Pancreas (tissue), 10 donors: Measurements from ENCODE around the gene EPN3. TPM values are rescaled to one million over a fixed set of nuclear protein-coding genes. Genes with fewer than 3 reads are reported as not detected.

ENCODE experiments used
- ATAC-seq, 4 donors: fragments of 200-7000 bp; cut with Tn5 transposase; one replicate each; pipeline versions ENCODE4 v1.8.0 to v1.9.1; 2020; ENCODE audit warnings: mild to moderate bottlenecking in 4 of 4, moderate library complexity in 4 of 4
- DNase-seq, 6 donors: peaks; one replicate each; pipeline ENCODE4 v3.0.0-alpha.2; 2020
- FAIRE-seq: peaks from 2 replicates; lab custom pipeline; 2012; peaks lifted over from hg19 to GRCh38; lab: Jason Lieb, UNC
- H3K27ac ChIP-seq, 4 donors: fragments of 200-600 bp; sonication (generic); 1 replicate in 3 of 4; 2 replicates in 1 of 4; pipeline versions ENCODE4 v1.5.0 to v1.8.0; 2020
- H3K27me3 ChIP-seq, 4 donors: fragments of 200-600 bp; one replicate each; pipeline ENCODE4 v1.8.0; 2021
- H3K36me3 ChIP-seq, 3 donors: fragments of 200-600 bp; sonication (generic) in 1 of 3; one replicate each; pipeline versions ENCODE4 v1.5.0 to v1.8.0; 2020 to 2021
- H3K4me1 ChIP-seq, 3 donors: fragments of 200-600 bp; one replicate each; pipeline ENCODE4 v1.8.0; 2021
- H3K4me3 ChIP-seq, 4 donors: fragments of 200-600 bp; sonication (generic) in 2 of 4; one replicate each; pipeline versions ENCODE4 v1.5.0 to v1.8.0; 2020 to 2021
- H3K9me3 ChIP-seq, 4 donors: fragments of 200-600 bp; one replicate each; pipeline ENCODE4 v1.8.0; 2021
- WGBS, 2 donors: extraction: QIAGEN DNeasy Blood & Tissue Kit; methylation state at CpG; one replicate each; pipeline ENCODE4 v1.1.7; 2013; 5-methylcytosine and 5-hydroxymethylcytosine counted together
- intact Hi-C, 3 donors: fragments of 100-400 bp; cut with DNase I; formaldehyde crosslinking; loops; one replicate each; pipeline versions ENCODE4 v1.11.1 to v1.14.2; 2022
- polyA plus RNA-seq, 2 donors: library from polyadenylated mRNA; stranded (reverse); fragments of 200-250 nt; gene quantifications; one replicate each; pipeline ENCODE4 v1.2.3, GENCODE V29; 2013
- total RNA-seq, 6 donors: library from RNA; stranded (reverse); fragmentation: NEBNext Ultra II Directional in 4 of 6; extraction: Animal tissue kit (Norgen Biotek cat#: 25700) in 4 of 6; gene quantifications; one replicate each; pipeline versions ENCODE4 v1.2.1 to v1.2.4, GENCODE V29; 2021 to 2023
- TF ChIP-seq, protein P1 (sequence below), 4 donors: fragments of 200-600 bp; sonication (generic) in 3 of 4; IDR thresholded peaks; one replicate each; pipeline versions ENCODE4 v1.5.0 to v1.8.0; 2021; ENCODE audit warnings: antibody characterized with exemption in 4 of 4
- donor health status: healthy with polysubstance abuse.
- donor health status: DM: no; HTN: no; CAD: no; lungs with moderate emphysema.
- donor health status: DM: no; HTN: no; CAD: no.
- donor health status: control.
- donor health status: control.
- donor health status: Bipolar disorder and iron deficiency.
- donor health status: DM: yes; HTN: yes; CAD: no.
- donor health status: DM: no; HTN: no; CAD: no.
- donor health status: DM: no; HTN: no; CAD: no.
- donor health status: DM: yes; HTN: yes; CAD: no.

The EPN3 gene
- total and polyA plus RNA-seq, 8 donors, result 6.9 to 30.2 (median 12.7) TPM

- TF ChIP-seq, protein P1, sequence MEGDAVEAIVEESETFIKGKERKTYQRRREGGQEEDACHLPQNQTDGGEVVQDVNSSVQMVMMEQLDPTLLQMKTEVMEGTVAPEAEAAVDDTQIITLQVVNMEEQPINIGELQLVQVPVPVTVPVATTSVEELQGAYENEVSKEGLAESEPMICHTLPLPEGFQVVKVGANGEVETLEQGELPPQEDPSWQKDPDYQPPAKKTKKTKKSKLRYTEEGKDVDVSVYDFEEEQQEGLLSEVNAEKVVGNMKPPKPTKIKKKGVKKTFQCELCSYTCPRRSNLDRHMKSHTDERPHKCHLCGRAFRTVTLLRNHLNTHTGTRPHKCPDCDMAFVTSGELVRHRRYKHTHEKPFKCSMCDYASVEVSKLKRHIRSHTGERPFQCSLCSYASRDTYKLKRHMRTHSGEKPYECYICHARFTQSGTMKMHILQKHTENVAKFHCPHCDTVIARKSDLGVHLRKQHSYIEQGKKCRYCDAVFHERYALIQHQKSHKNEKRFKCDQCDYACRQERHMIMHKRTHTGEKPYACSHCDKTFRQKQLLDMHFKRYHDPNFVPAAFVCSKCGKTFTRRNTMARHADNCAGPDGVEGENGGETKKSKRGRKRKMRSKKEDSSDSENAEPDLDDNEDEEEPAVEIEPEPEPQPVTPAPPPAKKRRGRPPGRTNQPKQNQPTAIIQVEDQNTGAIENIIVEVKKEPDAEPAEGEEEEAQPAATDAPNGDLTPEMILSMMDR (IDR thresholded peaks at IDR 0.05), result no peak
- DNase-seq (no peak), FAIRE-seq (no peak), ATAC-seq (no peak)
- H3K27ac ChIP-seq, result no peak overlapping the region
- 87 to 88% methylated on average over 2 of the region's 2 CpGs for WGBS, 2 donors
- intact Hi-C loops, result loop anchor here (5.0 to 10.0 kb wide), 4 partner anchors 46 to 136 kb away; partner anchors contain the start of gene EPN3 (in 1 of the 3)
- no peak overlapping the region for H3K4me3 ChIP-seq
- peaks cover 0 to 17% (median 0%) of the 10 kb centered on the region in 3 donors for H3K36me3 ChIP-seq
- H3K9me3 ChIP-seq, result no peaks in the 10 kb centered on the region
- H3K27me3 ChIP-seq, result no peaks in the 10 kb centered on the region
- H3K4me1 ChIP-seq, result no peaks in the 10 kb centered on the region
Observed at GRCh38 chr17:50488880-50489279, 43.7 kb upstream of the EPN3 start.

- Histone ChIP-seq H3K4me1 (no peaks in the 10 kb centered on the region), H3K4me3 (no peak overlapping the region), H3K27ac (no peak overlapping the region), H3K36me3 (no peaks in the 10 kb centered on the region), H3K27me3 (no peaks in the 10 kb centered on the region), H3K9me3 (no peaks in the 10 kb centered on the region)
- no peak for DNase-seq
- intact Hi-C loops, result no loop called here
- WGBS, 2 donors, result 42 to 58% methylated on average over 1 of the region's 1 CpG
- no peak for FAIRE-seq
- no peak for ATAC-seq
- TF ChIP-seq, protein P1 (IDR thresholded peaks at IDR 0.05), result no peak
Observed at GRCh38 chr17:50491505-50491904, 41.0 kb upstream of the EPN3 start.

GRCh38 chr17:50492214-50492613, 40.3 kb upstream of the EPN3 start:
- intact Hi-C loops, result no loop called here
- H3K4me3 ChIP-seq, result no peak overlapping the region
- TF ChIP-seq, protein P1 (IDR thresholded peaks at IDR 0.05), result no peak
- DNase-seq (no peak), ATAC-seq (no peak), FAIRE-seq (no peak)
- H3K4me1 ChIP-seq, result no peaks in the 10 kb centered on the region
- no peaks in the 10 kb centered on the region for H3K36me3 ChIP-seq
- H3K9me3 ChIP-seq, result no peaks in the 10 kb centered on the region
- H3K27me3 ChIP-seq, result no peaks in the 10 kb centered on the region
- WGBS, 2 donors, result 82 to 93% methylated on average over 6 to 8 of the region's 8 CpGs
- no peak overlapping the region for H3K27ac ChIP-seq

GRCh38 chr17:50493744-50494143, 38.8 kb upstream of the EPN3 start:
- FAIRE-seq, result no peak
- no peak for DNase-seq
- no peaks in the 10 kb centered on the region for H3K27me3 ChIP-seq
- H3K9me3 ChIP-seq, result no peaks in the 10 kb centered on the region
- no peaks in the 10 kb centered on the region for H3K36me3 ChIP-seq
- H3K27ac ChIP-seq, result no peak overlapping the region
- TF ChIP-seq, protein P1 (IDR thresholded peaks at IDR 0.05), result no peak
- WGBS, 2 donors, result 29 to 47% methylated on average over 3 of the region's 3 CpGs
- H3K4me1 ChIP-seq, result no peaks in the 10 kb centered on the region
- ATAC-seq, result no peak
- no peak overlapping the region for H3K4me3 ChIP-seq
- intact Hi-C loops, result no loop called here

DNA sequence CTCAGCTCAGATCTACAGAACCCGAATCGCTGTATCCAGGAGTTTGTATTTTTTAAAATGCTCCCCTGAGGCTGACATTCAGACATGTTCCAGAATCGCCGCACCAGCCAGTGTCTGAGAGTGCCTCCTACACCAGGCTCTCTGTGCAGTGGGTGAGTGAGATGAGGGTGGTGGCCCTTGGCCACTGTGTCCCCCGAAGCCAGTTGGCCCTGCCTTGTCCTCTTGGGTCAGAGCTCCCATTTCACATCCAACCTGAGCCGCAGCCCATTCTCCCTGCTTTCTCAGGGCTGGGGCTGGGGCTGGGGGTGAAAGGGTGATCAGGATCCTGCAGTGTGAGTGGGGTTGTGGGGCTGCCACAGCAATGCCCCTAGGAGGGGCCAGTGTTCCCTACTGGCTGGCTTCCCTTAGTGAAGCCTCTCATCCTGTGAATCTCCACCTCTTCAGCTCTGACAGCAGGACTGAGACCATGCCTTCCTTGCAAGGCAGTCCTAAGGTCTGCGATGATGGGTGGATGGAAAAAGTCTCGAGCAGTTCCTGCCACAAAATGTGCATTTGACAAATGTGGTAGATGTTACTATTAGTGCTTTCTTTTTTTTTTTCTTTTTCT, 37.2 kb upstream of the EPN3 start:
- WGBS, 2 donors, result 84 to 86% methylated on average over 8 of the region's 8 CpGs
- Histone ChIP-seq H3K4me1 (no peaks in the 10 kb centered on the region), H3K9me3 (no peaks in the 10 kb centered on the region), H3K36me3 (no peaks in the 10 kb centered on the region), H3K4me3 (no peak overlapping the region), H3K27ac (no peak overlapping the region), H3K27me3 (no peaks in the 10 kb centered on the region)
- intact Hi-C loops, result no loop called here
- no peak for FAIRE-seq
- no peak for ATAC-seq
- TF ChIP-seq, protein P1 (IDR thresholded peaks at IDR 0.05), result no peak
- DNase-seq, result no peak
